GM18907 (cell line): Measurements from ENCODE around the gene RPRD1B.
"Not testable (repeated sequence)": the region's sequence is repeated elsewhere in the genome, so short reads cannot be mapped to it uniquely, and the experiment has no call there.

Source experiments
- ATAC-seq: cut with Tn5 transposase; IDR thresholded peaks from one replicate; pipeline ENCODE4 v1.9.1; 2021; ENCODE audit warnings: mild to moderate bottlenecking, moderate library complexity; ENCODE audit not compliant: unreplicated experiment

The RPRD1B gene

DNA sequence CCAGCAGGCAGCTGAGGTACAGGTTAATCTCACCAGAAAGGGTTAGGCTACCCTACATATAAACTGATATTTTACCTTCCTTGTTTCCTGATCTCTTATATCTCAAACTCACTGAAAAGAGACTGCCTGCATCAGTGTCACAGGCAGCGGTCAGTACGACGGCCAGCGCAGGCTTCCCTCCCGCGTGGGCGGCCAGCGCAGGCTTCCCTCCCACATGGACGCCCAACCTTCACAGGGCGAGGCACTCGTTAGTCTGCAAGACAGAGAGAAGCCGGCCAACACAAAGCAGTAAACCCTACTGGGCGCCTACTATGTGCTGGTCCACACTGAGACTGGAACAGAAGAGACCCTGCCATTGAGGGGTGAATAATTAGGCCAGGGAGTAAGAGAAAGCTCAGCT lies 33.3 kb upstream of the RPRD1B start:
- no peak for ATAC-seq

DNA sequence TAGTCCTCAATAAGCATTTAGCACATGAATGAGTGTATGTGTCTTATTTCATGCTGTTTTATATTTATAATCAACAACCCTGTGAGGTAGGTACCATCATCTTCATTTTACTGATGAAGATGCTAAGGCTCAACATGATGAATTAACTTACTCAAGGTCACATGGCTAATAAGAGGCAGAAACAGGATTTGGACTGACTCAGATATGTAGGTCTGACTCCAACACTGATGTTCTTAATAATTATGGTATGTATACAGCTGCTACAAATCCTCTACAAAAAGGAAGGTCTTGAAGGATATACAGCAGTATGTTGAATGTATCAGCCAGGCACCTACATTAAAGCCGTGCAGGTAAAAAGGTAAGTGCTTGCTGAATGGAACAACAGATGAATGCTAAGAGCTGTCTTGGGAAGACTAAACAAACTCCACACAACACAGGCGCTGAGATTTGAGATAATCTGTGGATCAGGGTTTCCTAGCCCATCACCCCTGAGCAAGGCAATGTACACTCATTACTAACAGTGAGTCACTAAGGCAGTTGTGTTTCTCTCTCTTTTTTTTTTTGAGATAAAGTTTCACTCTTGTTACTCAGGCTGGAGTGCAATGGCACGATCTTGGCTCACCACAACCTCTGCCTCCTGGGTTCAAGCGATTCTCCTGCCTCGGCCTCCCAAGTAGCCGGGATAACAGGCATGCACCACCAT lies 32.2 kb upstream of the RPRD1B start:
- no peak for ATAC-seq

DNA sequence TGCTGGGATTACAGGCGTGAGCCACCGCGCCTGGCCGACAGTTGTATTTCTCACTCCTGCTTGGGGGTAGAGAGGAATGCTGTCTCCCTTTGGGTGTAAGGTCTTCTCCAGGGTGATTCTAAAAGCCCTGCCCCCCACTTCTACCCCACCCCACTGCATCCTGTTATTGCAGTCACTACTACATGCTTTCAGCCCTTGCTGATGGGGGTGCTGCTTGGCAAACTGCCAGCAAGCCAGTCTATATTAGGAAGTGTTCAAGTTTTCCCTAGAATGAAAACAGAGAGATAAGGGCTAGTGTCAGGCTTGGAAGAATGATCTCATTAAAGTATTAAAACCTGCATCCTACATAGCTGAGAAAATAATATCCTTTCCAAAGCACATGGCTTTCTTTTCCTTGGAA lies 31.6 kb upstream of the RPRD1B start:
- ATAC-seq, result no peak

DNA sequence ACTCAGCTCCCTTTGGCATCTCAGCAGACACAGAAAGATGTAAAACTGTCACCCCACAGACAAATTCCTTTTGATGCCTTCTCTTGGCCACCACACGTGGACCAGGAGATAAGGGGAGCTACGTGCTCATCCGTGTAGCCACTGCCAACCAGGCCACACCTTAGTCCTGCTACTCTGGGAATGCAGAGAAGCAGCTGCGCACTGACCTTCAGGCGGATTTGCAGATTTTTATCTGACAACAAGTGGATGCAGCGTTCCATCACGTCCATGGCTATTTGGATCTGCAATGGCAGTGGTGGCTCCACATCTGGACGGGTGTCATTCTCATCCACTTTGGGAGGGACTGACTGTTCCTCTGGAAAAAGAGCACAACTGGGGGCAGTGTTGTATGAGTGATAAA lies 31.1 kb upstream of the RPRD1B start:
- no peak for ATAC-seq

DNA sequence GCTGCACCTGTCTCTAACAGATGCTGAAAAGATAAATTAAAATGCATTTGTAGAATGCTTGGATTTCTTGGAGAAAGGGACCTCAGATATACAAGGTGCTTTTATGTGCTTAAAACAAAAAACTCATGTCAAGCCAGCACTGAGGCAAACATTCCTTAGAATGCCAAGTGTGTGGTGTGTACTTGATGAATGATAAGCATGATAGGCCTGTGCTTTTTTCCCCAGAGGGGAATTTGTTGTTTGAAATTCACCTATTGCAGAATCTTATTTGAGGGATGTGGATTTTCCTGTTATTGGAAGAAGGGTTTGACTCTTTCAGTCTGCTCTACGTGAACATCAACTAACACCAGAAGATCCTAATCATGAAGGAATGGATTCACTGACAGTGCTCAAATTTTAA lies 29.1 kb upstream of the RPRD1B start:
- no peak for ATAC-seq

DNA sequence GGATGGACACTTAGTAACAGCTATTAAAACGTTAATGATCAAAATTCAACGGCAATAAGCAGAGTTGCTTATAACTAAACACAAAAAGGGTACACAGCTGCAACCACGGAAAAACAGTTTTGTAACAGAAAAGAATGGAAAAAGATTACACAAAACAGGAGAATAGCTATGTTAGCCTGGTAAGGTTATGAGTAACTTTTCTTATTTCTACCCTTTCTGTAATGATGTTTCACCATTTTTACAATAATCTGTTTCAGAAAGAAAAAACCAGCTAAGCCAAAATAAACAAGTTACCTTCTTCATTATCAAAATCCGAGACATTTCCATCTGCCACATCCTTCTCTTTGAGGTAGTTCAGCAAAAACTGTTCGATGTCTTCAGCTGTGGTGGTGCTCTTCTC lies 27.6 kb upstream of the RPRD1B start:
- ATAC-seq, result no peak

DNA sequence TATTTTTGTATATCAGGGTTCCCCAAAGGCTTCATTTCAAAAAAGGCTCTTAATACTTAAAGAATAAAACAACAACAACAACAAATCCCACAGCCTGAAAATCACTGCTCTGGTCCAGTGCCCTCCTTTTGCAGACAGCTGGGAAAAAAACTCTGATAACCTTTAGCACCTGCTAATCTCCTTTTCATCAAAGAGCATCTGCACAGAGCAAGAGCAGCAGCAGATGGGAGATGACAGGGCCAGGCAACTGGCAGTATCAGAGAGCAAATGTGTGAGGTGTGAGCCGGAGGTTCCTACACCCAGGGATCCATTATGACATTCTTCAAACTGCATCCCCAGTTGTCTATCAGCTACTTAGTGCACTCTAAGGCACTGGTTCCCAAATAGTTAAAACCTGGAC lies 26.0 kb upstream of the RPRD1B start:
- no peak for ATAC-seq

DNA sequence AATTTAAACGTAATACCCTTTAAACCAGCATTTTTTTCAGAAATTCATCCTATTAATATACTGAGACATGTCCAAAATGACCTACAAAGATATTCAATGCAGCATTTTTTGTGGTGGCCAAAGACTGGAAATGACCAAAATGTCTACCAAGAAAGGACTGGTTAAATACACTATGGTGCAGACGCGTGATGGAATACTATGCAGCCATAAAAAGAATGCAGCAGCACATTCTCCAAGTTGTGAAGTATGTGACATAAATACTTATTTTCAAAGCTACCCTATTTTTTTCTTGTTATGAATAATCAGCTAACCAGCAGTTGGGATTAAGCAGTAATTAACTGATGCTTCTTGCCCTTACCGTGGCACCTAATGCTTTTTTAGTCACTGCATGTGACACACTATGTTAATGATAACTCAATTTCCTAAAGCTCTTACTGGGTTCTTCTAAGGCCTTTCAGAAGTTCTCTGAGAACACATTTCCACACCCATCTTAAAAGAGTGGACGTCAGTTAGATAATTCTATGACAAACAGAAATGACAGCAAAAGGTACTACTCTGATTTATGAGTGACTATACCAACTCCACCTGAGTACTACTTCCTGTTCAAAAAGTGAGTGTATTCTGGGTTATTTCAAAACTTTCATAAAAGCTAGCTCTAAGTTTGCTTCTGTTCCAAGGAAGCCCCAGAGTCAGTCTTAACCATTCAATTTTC lies 25.2 kb upstream of the RPRD1B start:
- no peak for ATAC-seq

DNA sequence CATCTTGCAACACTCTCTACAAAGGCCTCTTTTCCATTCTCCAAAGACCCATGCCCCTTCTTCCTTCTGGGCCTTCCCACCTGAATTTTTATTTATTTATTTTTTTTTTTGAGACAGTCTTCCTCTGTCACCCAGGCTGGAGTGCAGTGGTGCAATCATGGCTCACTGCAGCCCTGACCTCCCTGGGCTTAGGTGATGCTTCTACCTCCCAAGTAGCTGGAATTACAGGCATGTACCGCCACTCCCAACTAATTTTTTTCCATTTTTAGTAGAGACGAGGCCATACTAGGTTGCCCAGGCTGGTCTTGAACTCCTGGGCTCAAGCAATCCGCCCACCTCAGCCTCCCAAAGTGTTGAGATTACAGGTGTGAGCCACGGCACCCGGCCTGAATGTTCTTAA lies 24.1 kb upstream of the RPRD1B start:
- ATAC-seq, result not testable (repeated sequence)

DNA sequence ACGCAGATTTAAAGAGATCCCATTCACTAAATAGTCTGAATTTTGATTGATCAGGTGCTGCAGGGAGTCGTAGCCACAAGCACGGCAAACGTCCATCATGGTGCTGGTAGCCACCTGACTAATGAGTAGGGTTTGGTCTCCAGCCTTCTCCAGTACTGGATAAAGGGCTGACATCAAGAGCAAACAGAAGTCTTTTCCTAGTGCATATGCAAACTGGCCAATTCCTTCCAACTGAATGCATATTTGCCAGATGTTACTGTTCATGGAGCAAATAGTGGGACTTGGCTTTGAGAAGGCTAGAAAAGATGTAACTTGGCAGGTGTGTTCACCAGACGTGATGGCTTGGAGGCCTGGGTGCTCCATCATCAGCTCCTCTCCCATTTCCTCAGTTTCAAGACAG lies 21.9 kb upstream of the RPRD1B start:
- no peak for ATAC-seq

DNA sequence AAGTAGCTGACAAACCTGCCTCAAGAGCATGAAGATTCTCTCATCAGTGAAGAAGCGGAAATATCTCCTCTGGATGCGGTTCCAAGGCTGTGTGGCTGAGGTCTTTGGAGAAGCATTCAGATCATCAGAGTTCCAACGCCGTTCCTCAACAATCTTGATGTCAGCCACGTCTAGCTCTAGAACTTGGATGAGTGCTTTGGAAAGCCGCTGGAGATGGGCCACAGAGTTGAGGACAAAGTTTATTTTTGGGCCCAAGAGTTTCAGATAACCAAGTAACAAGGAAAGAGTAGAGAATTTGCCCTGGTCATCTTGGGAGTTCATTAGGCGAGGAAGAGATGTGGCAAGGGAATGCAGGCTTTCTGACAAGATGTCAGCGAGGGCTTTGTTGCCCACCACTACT lies 21.2 kb upstream of the RPRD1B start:
- no peak for ATAC-seq

DNA sequence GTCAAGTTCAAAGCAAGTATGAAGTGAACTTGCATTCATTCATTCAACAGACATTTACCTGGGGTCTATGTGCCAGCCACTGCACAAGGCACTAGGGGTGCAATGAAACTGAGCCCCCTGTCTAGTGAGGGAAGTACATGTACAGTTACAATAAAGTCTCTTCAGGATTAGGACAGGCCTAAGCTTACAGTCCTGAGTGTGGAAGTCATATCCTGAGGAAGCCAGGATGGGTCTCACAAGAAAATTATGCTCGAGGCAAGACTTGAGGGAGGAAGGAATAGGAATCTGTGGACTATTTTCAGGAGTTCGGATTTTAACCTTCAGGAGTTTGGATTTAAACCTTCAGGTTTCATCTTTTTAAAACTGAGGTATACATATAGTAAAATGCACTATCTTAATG lies 19.7 kb upstream of the RPRD1B start:
- ATAC-seq, result no peak

DNA sequence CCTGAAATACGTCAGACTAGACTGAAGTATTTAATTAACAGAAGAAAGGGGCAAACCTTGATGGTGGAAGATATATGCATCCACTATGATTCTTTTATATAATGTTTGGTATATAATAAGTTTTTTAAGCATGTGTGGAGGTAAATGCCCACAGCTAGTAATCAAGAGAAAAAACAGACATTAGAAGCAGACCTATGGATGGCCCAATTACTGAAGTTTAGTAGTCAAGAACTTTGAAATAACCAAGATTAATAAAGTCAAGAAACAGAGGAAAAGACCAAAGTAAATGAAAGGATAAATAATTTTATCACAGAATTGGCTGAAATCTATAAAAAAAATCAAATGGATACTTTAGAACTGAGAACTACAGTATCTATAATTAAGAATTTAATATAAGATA lies 15.6 kb upstream of the RPRD1B start:
- no peak for ATAC-seq

DNA sequence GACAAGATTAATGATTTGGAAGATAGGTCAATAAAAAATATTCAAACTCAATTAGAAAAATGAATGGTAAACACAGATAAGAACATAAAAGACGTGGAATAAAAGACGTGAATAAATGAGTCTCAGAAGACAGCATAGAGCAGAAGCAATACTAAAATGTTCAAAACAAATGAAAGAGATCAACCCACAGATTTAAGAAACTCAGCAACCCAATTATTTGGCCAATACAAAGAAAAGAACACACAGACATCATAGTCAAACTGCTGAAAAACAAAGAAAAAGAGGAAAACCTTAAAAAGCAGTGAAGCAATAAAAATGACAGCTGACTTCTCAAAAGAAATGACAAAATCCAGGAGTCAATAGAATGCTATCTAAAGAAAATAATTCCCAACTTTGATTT lies 15.2 kb upstream of the RPRD1B start:
- no peak for ATAC-seq

DNA sequence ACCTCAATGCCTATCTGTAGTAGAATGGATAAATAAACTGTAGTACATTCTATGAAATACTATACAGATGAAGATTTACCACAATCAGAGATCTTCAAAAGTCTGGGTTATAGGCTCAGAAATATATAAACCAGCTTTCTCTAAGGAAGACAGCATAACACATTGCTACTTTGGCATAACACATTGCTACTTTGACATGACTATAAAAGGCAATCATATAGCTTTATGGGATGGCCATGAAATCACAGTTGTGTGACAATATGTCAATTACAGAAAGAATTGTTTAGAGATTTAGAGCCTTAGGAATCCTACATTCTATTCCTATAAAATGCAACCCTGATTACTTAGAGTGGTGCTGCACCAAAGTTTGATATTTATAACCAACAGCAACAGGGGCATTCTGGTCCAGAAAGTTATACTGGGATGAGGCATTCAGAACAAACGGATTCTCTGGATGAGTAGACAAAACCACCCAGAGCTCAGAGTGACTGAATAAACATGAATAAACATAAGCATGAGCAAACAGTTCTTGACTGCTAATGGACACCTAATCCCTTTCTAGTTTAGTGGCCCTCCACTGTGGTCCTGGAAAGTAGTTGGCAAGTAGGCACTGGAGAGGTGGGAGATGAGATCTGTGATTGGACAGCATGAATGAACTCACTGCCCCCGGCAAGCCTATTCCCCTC lies 12.3 kb upstream of the RPRD1B start:
- no peak for ATAC-seq

DNA sequence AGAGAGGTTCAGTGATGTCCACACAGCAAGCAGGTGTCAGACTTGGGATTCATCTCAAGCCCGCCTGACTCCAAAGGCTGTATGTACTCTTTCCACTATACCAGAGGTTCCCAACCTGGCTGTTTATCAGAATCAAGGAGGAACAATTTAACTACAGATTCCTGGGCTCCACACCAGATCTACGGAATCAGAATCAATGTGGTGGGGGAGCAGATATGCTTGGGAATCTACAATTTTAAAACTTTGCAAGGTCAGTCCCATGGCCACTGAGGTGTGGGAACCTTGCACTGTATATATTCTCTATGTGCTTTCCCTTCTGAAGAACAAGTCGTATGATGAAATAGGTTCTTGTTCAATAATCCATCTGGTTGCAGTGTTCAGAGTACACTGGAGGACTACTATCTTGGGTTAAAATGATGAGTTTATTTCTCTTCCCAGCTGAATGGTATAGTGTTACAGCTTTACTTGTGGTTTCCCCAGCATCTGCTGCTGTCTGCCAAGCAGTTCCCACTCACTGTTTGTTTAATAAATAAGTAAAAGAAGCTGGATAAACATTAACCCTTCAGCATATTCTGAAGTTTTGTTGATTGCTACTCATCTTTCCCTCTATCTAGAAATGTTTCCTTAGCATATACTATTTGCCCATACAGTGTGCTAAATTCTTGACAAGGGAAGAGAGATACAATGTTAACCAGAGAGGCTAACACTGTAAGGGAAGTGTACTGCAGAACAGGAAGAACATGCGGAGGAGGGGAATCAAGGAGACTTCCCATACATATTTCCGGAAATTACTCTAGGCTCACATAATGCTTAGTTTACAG lies 10.2 kb upstream of the RPRD1B start:
- no peak for ATAC-seq

DNA sequence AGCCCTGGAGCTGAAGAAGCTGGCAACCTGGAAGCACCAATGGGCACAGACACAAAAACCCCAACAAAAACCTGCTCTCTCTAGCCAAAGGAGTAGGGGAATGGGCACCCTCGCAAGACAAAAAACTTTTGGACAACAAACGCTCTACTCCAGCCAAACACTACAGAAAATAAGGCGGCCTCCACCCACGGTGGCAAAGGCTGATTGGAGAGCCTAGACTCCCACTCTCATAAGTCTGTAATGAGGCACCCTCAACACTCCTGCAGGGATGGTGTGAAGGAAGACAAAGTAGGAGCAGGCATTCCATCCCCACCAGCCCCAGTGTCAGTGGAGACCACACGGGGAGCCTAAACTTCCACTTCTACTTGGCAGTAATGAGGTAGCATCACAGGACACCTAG lies 9.1 kb upstream of the RPRD1B start:
- no peak for ATAC-seq

DNA sequence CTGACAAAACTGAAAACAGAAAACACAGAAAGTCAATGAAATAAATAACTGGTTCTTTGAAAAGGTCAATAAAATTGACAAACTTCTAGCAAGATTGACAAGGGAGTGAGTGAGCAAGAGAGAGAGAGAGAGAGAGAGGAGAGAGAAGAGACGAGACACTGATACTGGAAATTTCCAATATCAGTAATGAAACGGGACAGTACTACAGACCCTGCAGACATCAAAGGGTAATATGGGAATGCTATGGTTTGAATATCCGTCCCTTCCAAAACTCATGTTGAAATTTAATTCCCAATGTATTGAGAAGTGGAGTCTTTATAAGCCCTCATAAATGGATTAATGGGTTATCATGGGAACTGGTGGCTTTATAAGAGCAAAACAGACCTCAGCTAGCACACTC lies 4.1 kb upstream of the RPRD1B start:
- no peak for ATAC-seq

DNA sequence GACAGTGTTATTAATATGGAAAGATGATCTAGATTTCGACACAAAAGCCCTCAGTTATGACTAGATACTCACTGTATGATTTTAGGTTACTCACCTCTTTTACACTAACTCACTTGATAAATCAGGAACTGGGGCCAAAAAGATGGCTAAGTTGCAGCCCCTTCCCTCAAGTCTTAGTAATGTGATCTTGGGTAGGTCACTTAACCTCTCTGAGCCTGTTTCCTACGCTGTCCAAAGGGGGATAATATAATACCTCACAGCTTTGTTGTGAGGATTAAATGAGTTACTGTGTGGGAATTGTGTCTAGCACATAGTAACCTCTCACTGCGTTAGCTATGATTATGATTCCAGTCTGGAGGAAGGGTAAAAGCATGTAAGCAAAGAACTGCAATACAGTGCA lies 1.6 kb upstream of the RPRD1B start:
- ATAC-seq, result no peak

DNA sequence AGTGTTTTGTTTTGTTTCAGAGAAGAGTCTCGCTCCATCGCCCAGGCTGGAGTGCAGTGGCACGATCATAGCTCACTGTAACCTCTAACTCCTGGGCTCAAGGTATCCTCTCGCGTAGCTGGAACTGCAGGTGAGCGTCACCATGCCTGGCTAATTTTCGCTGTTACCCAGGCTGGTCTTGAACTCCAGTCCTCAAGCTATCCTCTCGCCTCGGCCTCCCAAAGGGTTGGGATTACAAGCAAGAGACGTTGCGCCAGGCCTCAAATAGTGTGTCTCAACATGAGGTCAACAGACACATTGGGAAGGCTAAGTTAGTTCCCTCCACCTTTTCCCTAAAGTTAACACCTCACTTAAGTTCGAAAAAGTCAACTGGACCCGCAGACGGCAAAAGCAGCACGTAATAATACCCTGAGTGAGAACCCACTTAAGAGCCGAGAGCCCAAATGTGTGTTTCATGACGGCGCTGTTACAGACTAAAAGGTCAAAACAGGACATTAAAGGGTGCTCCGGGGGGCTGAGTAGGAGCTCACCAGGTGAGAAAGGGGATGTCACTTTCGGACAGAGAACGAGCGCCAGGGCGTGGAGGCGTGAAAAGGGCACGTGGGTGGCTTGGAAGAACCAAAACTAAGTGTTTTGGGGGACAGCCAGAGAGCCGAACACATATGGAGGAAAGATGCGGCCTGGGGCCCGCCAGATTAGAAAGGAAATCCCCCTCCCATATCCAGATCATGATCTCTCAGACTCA lies 789 bp upstream of the RPRD1B start:
- ATAC-seq, result peak; percentile 53
